SK-N-DZ (cell line): ENCODE results near the gene EGR1.

Experiments used
- DNase-seq: peaks from one replicate; pipeline ENCODE4 v3.0.0-alpha.2; 2015; ENCODE audit warnings: low spot score

EGR1 gene

GRCh38 chr5:138452720-138453119 is 12.6 kb upstream of the EGR1 start:
- DNase-seq = no peak

GRCh38 chr5:138453590-138453989 is 11.7 kb upstream of the EGR1 start:
- DNase-seq = no peak

GRCh38 chr5:138454121-138454520 is 11.2 kb upstream of the EGR1 start:
- DNase-seq = no peak

- no peak for DNase-seq
These were observed 9.9 kb upstream of the EGR1 start for GRCh38 chr5:138455232-138455930.

GRCh38 chr5:138457531-138458275 is 7.6 kb upstream of the EGR1 start:
- DNase-seq = no peak

- no peak for DNase-seq
These were observed 6.9 kb upstream of the EGR1 start for GRCh38 chr5:138458384-138458783.

GRCh38 chr5:138458856-138459255 is 6.4 kb upstream of the EGR1 start:
- DNase-seq = no peak

- no peak for DNase-seq
These were observed 5.9 kb upstream of the EGR1 start for GRCh38 chr5:138459311-138459933.

- DNase-seq = no peak
These were observed 5.1 kb upstream of the EGR1 start for GRCh38 chr5:138460032-138460693.

- peak; percentile 51 for DNase-seq
These were observed 3.7 kb upstream of the EGR1 start for GRCh38 chr5:138461343-138462125.

GRCh38 chr5:138463419-138464007 is 1.8 kb upstream of the EGR1 start:
- peak; percentile 65 for DNase-seq

GRCh38 chr5:138464008-138464387 is 1.3 kb upstream of the EGR1 start:
- peak; percentile 95 for DNase-seq

GRCh38 chr5:138464388-138465260 is 655 bp upstream of the EGR1 start:
- peak; percentile 99 for DNase-seq

GRCh38 chr5:138466125-138466899 is 1.0 kb downstream of the EGR1 start:
- no peak for DNase-seq

GRCh38 chr5:138466900-138467710 is 1.8 kb downstream of the EGR1 start:
- no peak for DNase-seq

GRCh38 chr5:138467711-138468132 is 2.4 kb downstream of the EGR1 start:
- DNase-seq = no peak

- DNase-seq = no peak
These were observed 3.1 kb downstream of the EGR1 start for GRCh38 chr5:138468133-138468965.
